HepG2 (cell line): ENCODE results near the gene ENDOU. TPM values are rescaled to one million over a fixed set of nuclear protein-coding genes. Genes with fewer than 3 reads are reported as not detected.

Source experiments
- BCL6 ChIP-seq: IDR thresholded peaks from 2 replicates; pipeline ENCODE4 v1.6.1; 2016; ENCODE audit warnings: missing genetic modification reagents, missing compliant biosample characterization
- CEBPB ChIP-seq: IDR thresholded peaks from 2 replicates; pipeline ENCODE4 v1.6.1; 2011; ENCODE audit warnings: low read depth, low read length, improper control_type of control experiment, borderline replicate concordance
- CEBPG ChIP-seq: IDR thresholded peaks from 2 replicates; pipeline ENCODE4 v1.6.1; 2016
- FOXA3 ChIP-seq: IDR thresholded peaks from 2 replicates; pipeline ENCODE4 v1.6.1; 2016; ENCODE audit warnings: missing genetic modification reagents, missing compliant biosample characterization
- GABPA ChIP-seq, 2 experiments: IDR thresholded peaks; 2 replicates each; pipeline ENCODE4 v1.6.1; 2011 to 2016; ENCODE audit warnings: low read depth in 2 of 2, low read length in 1 of 2, missing biosample characterization in 1 of 2, missing genetic modification characterization in 1 of 2
- GATAD2A ChIP-seq: IDR thresholded peaks from 2 replicates; pipeline ENCODE4 v1.6.1; 2016
- IRX3 ChIP-seq: sonication (generic); formaldehyde crosslinking; IDR thresholded peaks from 2 replicates; pipeline ENCODE4 v1.8.1; 2023; ENCODE audit warnings: mild to moderate bottlenecking, low read depth, missing genetic modification reagents, borderline replicate concordance
- MXI1 ChIP-seq: IDR thresholded peaks from 3 replicates; pipeline ENCODE4 v1.6.1; 2012; ENCODE audit warnings: low read depth, low read length, inconsistent platforms, borderline replicate concordance
- NFAT5 ChIP-seq: sonication (generic); formaldehyde crosslinking; IDR thresholded peaks from 2 replicates; pipeline ENCODE4 v1.4.0; 2020; ENCODE audit warnings: missing genetic modification reagents
- RBAK ChIP-seq: sonication (generic); formaldehyde crosslinking; IDR thresholded peaks from 2 replicates; pipeline ENCODE4 v1.5.1; 2020; ENCODE audit warnings: mild to moderate bottlenecking, missing genetic modification reagents
- RXRB ChIP-seq: IDR thresholded peaks from 2 replicates; pipeline ENCODE4 v1.6.1; 2016; ENCODE audit warnings: borderline replicate concordance, missing genetic modification reagents, missing compliant biosample characterization
- ZNF331 ChIP-seq: sonication (generic); formaldehyde crosslinking; IDR thresholded peaks from 2 replicates; pipeline ENCODE4 v1.4.0; 2020; ENCODE audit warnings: missing genetic modification reagents
- ZNF34 ChIP-seq: sonication (generic); formaldehyde crosslinking; IDR thresholded peaks from 2 replicates; pipeline ENCODE4 v1.4.0; 2020; ENCODE audit warnings: mild to moderate bottlenecking, missing genetic modification reagents, borderline replicate concordance
- ZNF784 ChIP-seq: sonication (generic); formaldehyde crosslinking; IDR thresholded peaks from 2 replicates; pipeline ENCODE4 v1.5.1; 2020; ENCODE audit warnings: missing genetic modification reagents, mild to moderate bottlenecking, borderline replicate concordance
- ZSCAN5A ChIP-seq: sonication (generic); formaldehyde crosslinking; IDR thresholded peaks from 2 replicates; pipeline ENCODE4 v1.8.0; 2022; ENCODE audit warnings: mild to moderate bottlenecking, missing genetic modification reagents, borderline replicate concordance
- polyA plus RNA-seq, 8 experiments: library from polyadenylated mRNA; depleted of rRNA in 3 of 8; stranded (reverse) in 7 of 8; unstranded in 1 of 8; fragments of >200 nt; fragmentation: Illumina TruSeq in 4 of 8; extraction: Trizol in 4 of 8; gene quantifications; 2 replicates each; pipeline versions ENCODE4 v1.2.1 to v1.2.3, GENCODE V29; 2011 to 2016; ENCODE audit warnings: low read depth in 4 of 8, missing spikeins in 1 of 8, mixed read lengths in 1 of 8; ENCODE audit not compliant: insufficient read depth in 1 of 8
- total RNA-seq, 5 experiments: library from RNA; depleted of rRNA; stranded (reverse); fragments of >200 nt; fragmentation: Illumina TruSeq; extraction: Trizol; gene quantifications; 2 replicates each; pipeline ENCODE4 v1.2.3, GENCODE V29; 2016; ENCODE audit warnings: low read depth in 1 of 5
- TF ChIP-seq, protein P1 (sequence below): sonication (generic); formaldehyde crosslinking; IDR thresholded peaks from 2 replicates; pipeline ENCODE4 v1.5.0; 2020; ENCODE audit warnings: missing genetic modification reagents
- TF ChIP-seq, protein P2 (sequence below): sonication (generic); formaldehyde crosslinking; IDR thresholded peaks from 2 replicates; pipeline ENCODE4 v1.8.0; 2022; ENCODE audit warnings: missing genetic modification reagents, low read depth, mild to moderate bottlenecking, borderline replicate concordance
- TF ChIP-seq, protein P3 (sequence below): sonication (generic); formaldehyde crosslinking; IDR thresholded peaks from 2 replicates; pipeline ENCODE4 v1.4.0; 2020; ENCODE audit warnings: missing genetic modification reagents, borderline replicate concordance

The ENDOU gene
- total and polyA plus RNA-seq, 2 of the 13 experiments (the other 11 are each of a cell fraction or from before 2014, with no cell fraction given): not detected

DNA sequence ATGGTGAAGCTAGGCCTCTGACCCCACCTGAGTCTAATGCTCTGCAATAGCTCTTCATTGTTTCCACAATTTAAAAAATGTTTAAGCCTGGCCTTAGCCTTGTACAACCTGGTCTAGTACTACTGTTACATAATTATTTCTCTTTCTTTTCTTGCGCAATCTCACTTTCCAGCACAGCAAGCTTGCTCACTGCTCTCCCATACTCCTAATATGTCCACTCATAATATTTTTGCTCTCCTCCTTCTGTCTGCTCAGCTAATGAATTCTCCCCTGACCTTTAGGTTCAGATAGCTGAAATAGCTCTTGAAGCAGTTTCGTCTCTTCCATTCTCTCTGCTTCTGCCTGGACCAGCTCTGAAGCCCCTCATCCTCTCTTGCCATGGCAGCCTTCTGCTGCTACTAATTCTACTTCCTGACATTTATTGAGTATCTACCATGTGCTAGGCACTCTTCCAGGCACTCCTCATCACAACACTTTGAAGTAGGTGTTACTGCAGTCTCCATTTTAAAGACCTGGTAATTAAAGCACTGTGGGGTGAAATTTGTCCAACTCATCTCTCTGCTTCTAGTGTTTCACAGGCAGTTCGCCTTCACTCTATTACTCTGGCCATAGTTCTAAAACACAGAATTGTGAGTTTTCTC is 44.9 kb upstream of the ENDOU start (continued):
- TF ChIP-seq NFAT5 (CRISPR knock-in tag) (no peak), ZNF34 (CRISPR knock-in tag) (no peak), RBAK (CRISPR knock-in tag) (no peak), FOXA3 (0 out of 2 replicates have a peak, but pooled peaks have one; percentile 18), RXRB (peak; percentile 19; the same call in 1 of the 2 replicates), ZNF331 (CRISPR knock-in tag) (peak; percentile 57; the same call in 1 of the 2 replicates), MXI1 (no peak), GABPA (IDR thresholded peaks at IDR 0.05; ENCODE audit: low read depth, low read length) (no peak), GABPA (CRISPR knock-in tag; IDR thresholded peaks at IDR 0.05; ENCODE audit: low read depth) (0 out of 2 replicates have a peak, but pooled peaks have one; percentile 11), BCL6 (peak; percentile 46; the same call in 1 of the 2 replicates), CEBPG (peak; percentile 98), CEBPB (peak; percentile 98), GATAD2A (CRISPR knock-in tag) (peak; percentile 41; the same call in 1 of the 2 replicates), ZNF784 (CRISPR knock-in tag) (no peak), IRX3 (CRISPR knock-in tag) (no peak), ZSCAN5A (CRISPR knock-in tag) (no peak)
- TF ChIP-seq, protein P1, sequence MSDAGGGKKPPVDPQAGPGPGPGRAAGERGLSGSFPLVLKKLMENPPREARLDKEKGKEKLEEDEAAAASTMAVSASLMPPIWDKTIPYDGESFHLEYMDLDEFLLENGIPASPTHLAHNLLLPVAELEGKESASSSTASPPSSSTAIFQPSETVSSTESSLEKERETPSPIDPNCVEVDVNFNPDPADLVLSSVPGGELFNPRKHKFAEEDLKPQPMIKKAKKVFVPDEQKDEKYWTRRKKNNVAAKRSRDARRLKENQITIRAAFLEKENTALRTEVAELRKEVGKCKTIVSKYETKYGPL (CRISPR knock-in tag): peak; percentile 83; the same call in 1 of the 2 replicates
- TF ChIP-seq, protein P2, sequence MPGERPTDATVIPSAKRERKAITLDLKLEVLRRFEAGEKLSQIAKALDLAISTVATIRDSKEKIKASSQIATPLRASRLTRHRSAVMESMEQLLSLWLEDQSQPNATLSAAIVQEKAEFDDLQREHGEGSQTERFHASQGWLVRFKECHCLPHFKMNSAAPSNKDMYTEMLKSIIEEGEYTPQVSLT: no peak
- TF ChIP-seq, protein P3, sequence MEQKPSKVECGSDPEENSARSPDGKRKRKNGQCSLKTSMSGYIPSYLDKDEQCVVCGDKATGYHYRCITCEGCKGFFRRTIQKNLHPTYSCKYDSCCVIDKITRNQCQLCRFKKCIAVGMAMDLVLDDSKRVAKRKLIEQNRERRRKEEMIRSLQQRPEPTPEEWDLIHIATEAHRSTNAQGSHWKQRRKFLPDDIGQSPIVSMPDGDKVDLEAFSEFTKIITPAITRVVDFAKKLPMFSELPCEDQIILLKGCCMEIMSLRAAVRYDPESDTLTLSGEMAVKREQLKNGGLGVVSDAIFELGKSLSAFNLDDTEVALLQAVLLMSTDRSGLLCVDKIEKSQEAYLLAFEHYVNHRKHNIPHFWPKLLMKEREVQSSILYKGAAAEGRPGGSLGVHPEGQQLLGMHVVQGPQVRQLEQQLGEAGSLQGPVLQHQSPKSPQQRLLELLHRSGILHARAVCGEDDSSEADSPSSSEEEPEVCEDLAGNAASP (CRISPR knock-in tag): peak; percentile 55; the same call in 1 of the 2 replicates
